ENCODE measurements around the gene PSME1. TPM values are rescaled to one million over a fixed set of nuclear protein-coding genes. Genes with fewer than 3 reads are reported as not detected.

Gene PSME1
- total and polyA plus RNA-seq, 4 donors, result 125 to 311 (median 239) TPM

- no peak overlapping the region for H3K27ac ChIP-seq (ENCODE audit: low read depth in 1 of 2, low read length in 1 of 2)
- H3K4me1 ChIP-seq (ENCODE audit: control insufficient read depth in 5 of 5, insufficient read depth in 5 of 5, low read length in 5 of 5), result peaks cover 0 to 18% (median 7%) of the 10 kb centered on the region in 5 donors
- peaks cover 22 to 33% (median 23%) of the 10 kb centered on the region in 4 donors for H3K36me3 ChIP-seq (ENCODE audit: control insufficient read depth in 4 of 4, insufficient read depth in 4 of 4, low read length in 4 of 4)
- WGBS, 2 donors, result 67 to 77% methylated on average over 6 of the region's 6 CpGs
- no peak for TF ChIP-seq CTCF (IDR thresholded peaks at IDR 0.05; ENCODE audit: control extremely low read depth, extremely low read depth)
- no peak overlapping the region for H3K9ac ChIP-seq (ENCODE audit: insufficient read depth in 1 of 2, low read length in 2 of 2)
- H3K27me3 ChIP-seq (ENCODE audit: control insufficient read depth in 3 of 3, insufficient read depth in 3 of 3, low read length in 2 of 3), result no peaks in the 10 kb centered on the region
- H3K9me3 ChIP-seq (ENCODE audit: control insufficient read depth in 4 of 4, insufficient read depth in 3 of 4, low read length in 3 of 4), result no peaks in the 10 kb centered on the region
- ATAC-seq (ENCODE audit: insufficient read depth, low FRiP score), result no peak
- H3K4me3 ChIP-seq, result no peak overlapping the region
- peak in 1 of 3 donors; percentile 54 for DNase-seq
These were observed 19.7 kb upstream of the PSME1 start for GRCh38 chr14:24116128-24116814.

- Histone ChIP-seq H3K4me1 (ENCODE audit: control insufficient read depth in 5 of 5, insufficient read depth in 5 of 5, low read length in 5 of 5) (peaks cover 0 to 18% (median 7%) of the 10 kb centered on the region in 5 donors), H3K36me3 (ENCODE audit: control insufficient read depth in 4 of 4, insufficient read depth in 4 of 4, low read length in 4 of 4) (peaks cover 23 to 38% (median 25%) of the 10 kb centered on the region in 4 donors), H3K27me3 (ENCODE audit: control insufficient read depth in 3 of 3, insufficient read depth in 3 of 3, low read length in 2 of 3) (no peaks in the 10 kb centered on the region), H3K4me3 (no peak overlapping the region), H3K9me3 (ENCODE audit: control insufficient read depth in 4 of 4, insufficient read depth in 3 of 4, low read length in 3 of 4) (no peaks in the 10 kb centered on the region), H3K27ac (ENCODE audit: low read depth in 1 of 2, low read length in 1 of 2) (no peak overlapping the region), H3K9ac (ENCODE audit: insufficient read depth in 1 of 2, low read length in 2 of 2) (no peak overlapping the region)
- no peak for DNase-seq
- TF ChIP-seq CTCF (IDR thresholded peaks at IDR 0.05; ENCODE audit: control extremely low read depth, extremely low read depth), result no peak
- ATAC-seq (ENCODE audit: insufficient read depth, low FRiP score), result no peak
- 87 to 90% methylated on average over 6 of the region's 6 CpGs for WGBS, 2 donors
These were observed 18.8 kb upstream of the PSME1 start for GRCh38 chr14:24117179-24117578.

- no peak for DNase-seq
- peaks cover 26 to 56% (median 31%) of the 10 kb centered on the region in 4 donors for H3K36me3 ChIP-seq (ENCODE audit: control insufficient read depth in 4 of 4, insufficient read depth in 4 of 4, low read length in 4 of 4)
These were observed 16.3 kb upstream of the PSME1 start for GRCh38 chr14:24119691-24120090.

More at GRCh38 chr14:24119691-24120090, 16.3 kb upstream of the PSME1 start:
- WGBS, 2 donors, result 98% methylated on average over 6 of the region's 6 CpGs
- Histone ChIP-seq H3K4me3 (no peak overlapping the region), H3K27me3 (ENCODE audit: control insufficient read depth in 3 of 3, insufficient read depth in 3 of 3, low read length in 2 of 3) (no peaks in the 10 kb centered on the region), H3K4me1 (ENCODE audit: control insufficient read depth in 5 of 5, insufficient read depth in 5 of 5, low read length in 5 of 5) (peaks cover 0 to 14% (median 7%) of the 10 kb centered on the region in 5 donors), H3K9me3 (ENCODE audit: control insufficient read depth in 4 of 4, insufficient read depth in 3 of 4, low read length in 3 of 4) (no peaks in the 10 kb centered on the region), H3K9ac (ENCODE audit: insufficient read depth in 1 of 2, low read length in 2 of 2) (no peak overlapping the region), H3K27ac (ENCODE audit: low read depth in 1 of 2, low read length in 1 of 2) (no peak overlapping the region)
- TF ChIP-seq CTCF (IDR thresholded peaks at IDR 0.05; ENCODE audit: control extremely low read depth, extremely low read depth), result no peak
- ATAC-seq (ENCODE audit: insufficient read depth, low FRiP score), result no peak
